GM19397 (cell line): ENCODE data around the gene APEH.

Experiments used
- ATAC-seq: cut with Tn5 transposase; IDR thresholded peaks from one replicate; pipeline ENCODE4 v1.9.1; 2021; ENCODE audit warnings: mild to moderate bottlenecking, moderate library complexity; ENCODE audit not compliant: unreplicated experiment

APEH gene

DNA sequence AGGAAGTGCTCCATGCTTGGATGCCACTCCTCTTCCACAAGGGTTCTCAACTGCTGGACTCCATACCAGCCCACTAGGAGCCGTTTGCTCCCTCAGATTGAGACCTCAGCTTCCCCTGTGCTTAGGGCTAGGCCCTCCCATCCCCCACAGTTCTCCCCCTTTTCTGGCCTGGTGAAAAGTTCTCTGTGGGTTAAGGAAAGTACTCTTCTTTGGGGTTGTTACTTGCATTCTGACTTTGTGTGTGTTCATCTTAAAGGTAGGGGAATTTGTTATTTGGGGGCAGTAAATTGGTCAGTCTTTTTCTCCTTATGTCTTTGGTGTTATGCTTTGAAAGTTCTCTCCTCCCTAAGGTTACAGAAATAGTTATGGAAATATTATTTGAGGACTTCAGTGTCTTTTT lies 24.0 kb upstream of the APEH start:
- ATAC-seq: no peak

DNA sequence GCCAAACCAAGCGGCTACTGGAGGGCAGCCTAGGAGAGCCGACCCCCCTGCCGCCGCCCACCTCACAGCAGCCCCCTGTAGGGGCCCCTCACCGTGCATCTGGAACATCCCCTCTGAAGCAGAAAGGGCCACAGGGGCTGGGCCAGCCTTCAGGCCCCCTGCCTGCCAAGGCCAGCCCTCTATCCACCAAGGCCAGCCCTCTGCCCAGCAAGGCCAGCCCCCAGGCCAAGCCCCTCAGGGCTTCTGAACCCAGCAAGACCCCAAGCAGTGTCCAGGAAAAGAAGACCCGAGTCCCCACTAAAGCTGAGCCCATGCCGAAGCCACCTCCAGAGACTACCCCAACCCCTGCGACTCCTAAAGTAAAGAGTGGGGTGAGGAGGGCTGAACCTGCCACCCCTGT lies 23.5 kb upstream of the APEH start:
- no peak for ATAC-seq

DNA sequence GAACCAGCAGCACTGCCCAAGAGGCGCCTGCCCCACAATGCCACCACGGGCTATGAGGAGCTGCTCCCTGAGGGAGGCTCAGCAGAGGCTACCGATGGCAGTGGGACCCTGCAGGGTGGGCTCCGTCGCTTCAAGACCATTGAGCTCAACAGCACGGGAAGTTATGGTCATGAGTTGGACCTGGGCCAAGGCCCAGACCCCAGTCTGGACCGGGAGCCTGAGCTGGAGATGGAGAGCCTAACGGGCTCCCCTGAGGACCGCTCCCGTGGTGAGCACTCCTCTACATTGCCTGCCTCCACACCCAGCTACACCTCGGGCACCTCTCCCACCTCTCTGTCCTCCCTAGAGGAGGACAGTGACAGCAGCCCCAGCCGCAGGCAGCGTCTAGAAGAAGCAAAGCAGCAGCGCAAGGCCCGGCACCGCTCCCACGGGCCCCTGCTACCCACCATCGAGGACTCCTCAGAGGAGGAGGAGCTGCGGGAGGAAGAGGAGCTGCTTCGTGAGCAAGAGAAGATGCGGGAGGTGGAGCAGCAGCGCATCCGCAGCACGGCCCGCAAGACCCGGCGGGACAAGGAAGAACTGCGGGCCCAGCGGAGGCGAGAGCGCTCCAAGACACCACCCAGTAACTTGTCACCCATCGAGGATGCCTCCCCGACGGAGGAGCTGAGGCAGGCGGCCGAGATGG lies 21.8 kb upstream of the APEH start:
- ATAC-seq: no peak

DNA sequence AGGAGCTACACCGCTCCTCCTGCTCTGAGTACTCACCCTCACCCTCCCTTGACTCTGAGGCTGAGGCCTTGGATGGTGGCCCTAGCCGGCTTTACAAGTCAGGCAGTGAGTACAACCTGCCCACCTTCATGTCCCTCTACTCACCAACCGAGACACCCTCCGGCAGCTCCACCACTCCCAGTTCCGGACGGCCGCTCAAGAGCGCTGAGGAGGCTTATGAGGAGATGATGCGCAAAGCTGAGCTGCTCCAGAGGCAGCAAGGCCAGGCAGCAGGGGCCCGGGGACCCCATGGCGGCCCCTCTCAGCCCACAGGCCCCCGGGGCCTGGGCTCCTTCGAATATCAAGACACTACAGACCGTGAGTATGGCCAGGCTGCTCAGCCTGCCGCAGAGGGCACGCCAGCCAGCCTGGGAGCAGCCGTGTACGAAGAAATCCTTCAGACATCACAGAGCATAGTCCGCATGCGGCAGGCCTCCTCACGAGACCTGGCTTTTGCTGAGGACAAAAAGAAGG lies 21.2 kb upstream of the APEH start:
- ATAC-seq: no peak

DNA sequence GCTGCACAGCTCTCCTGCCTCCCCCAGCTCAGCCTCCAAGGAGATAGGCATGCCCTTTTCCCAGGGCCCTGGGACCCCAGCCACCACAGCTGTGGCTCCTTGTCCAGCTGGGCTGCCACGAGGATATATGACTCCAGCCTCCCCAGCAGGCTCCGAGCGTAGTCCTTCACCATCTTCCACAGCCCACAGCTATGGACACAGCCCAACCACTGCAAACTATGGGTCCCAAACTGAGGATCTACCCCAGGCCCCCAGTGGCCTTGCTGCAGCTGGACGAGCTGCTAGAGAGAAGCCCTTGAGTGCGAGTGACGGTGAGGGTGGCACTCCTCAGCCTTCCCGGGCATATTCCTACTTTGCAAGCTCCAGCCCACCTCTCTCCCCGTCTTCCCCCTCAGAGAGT lies 20.5 kb upstream of the APEH start:
- ATAC-seq: no peak

DNA sequence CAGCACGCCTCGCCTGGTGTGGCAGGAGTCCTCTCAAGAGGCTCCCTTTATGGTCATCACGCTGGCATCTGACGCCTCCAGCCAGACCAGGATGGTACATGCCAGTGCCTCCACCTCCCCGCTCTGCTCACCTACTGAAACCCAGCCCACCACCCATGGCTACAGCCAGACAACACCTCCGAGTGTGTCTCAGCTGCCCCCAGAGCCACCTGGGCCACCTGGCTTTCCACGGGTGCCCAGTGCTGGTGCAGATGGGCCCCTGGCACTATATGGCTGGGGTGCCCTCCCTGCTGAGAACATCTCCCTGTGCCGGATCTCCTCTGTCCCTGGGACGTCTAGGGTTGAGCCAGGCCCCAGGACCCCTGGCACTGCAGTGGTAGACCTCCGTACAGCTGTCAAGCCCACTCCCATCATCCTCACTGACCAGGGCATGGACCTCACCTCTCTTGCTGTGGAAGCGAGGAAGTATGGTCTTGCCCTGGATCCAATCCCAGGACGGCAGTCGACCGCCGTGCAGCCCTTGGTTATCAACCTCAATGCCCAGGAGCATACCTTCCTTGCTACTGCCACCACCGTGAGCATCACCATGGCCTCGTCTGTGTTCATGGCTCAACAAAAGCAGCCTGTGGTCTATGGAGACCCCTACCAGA lies 19.9 kb upstream of the APEH start:
- ATAC-seq: no peak

DNA sequence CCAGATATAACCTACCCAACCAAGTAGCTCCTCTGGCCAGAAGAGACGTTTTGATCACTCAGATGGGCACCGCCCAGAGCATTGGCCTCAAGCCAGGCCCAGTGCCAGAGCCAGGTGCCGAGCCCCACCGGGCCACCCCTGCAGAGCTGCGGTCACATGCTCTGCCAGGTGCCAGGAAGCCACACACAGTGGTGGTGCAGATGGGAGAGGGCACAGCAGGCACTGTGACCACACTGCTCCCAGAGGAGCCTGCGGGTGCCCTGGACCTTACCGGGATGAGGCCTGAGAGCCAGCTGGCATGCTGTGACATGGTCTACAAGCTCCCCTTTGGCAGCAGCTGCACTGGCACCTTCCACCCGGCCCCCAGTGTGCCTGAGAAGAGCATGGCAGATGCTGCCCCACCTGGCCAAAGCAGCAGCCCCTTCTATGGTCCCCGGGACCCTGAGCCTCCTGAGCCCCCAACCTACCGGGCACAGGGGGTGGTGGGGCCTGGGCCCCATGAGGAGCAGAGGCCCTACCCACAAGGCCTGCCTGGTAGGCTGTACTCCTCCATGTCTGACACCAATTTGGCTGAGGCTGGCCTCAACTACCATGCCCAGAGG lies 19.1 kb upstream of the APEH start:
- no peak for ATAC-seq

DNA sequence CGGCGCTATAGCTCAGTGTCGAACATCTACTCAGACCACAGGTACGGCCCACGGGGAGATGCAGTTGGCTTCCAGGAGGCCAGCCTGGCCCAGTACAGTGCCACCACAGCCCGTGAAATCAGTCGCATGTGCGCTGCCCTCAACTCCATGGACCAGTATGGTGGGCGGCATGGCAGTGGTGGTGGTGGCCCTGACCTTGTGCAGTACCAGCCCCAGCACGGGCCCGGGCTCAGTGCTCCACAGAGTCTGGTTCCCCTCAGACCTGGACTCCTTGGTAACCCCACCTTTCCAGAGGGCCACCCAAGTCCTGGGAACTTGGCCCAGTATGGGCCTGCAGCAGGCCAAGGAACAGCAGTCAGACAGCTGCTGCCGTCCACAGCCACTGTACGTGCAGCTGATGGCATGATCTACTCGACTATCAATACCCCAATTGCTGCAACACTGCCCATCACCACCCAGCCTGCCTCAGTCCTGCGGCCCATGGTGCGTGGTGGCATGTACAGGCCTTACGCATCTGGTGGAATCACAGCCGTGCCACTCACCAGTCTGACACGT lies 18.3 kb upstream of the APEH start:
- no peak for ATAC-seq

DNA sequence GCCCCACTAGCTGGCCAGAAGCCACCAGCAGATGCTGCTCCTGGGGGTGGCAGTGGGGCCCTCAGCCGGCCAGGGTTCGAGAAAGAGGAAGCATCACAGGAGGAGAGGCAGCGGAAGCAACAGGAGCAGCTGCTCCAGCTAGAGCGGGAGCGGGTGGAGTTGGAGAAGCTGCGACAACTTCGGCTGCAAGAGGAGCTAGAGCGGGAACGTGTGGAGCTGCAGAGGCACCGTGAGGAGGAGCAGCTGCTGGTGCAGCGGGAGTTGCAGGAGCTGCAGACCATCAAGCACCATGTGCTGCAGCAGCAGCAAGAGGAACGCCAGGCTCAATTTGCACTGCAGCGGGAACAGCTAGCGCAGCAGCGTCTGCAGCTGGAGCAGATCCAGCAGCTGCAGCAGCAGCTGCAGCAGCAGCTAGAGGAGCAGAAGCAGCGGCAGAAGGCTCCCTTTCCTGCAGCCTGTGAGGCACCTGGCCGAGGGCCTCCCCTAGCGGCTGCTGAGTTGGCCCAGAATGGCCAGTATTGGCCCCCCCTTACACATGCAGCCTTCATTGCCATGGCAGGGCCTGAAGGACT lies 17.5 kb upstream of the APEH start:
- no peak for ATAC-seq

DNA sequence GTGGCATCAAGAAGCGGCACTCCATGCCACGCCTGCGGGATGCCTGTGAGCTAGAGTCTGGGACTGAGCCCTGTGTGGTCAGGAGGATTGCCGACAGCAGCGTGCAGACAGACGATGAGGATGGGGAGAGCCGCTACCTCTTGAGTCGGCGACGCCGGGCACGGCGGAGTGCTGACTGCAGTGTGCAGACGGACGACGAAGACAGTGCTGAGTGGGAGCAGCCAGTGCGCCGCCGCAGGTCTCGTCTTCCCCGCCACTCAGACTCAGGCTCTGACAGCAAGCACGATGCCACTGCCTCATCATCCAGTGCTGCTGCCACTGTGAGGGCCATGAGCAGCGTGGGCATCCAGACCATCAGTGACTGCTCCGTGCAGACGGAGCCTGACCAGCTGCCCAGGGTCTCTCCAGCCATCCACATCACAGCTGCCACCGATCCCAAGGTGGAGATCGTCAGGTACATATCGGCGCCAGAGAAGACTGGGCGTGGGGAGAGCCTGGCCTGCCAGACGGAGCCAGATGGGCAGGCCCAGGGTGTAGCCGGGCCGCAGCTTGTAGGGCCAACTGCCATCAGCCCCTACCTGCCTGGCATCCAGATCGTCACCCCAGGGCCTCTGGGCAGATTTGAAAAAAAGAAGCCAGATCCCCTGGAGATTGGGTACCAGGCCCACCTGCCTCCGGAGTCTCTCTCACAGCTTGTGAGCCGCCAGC lies 16.8 kb upstream of the APEH start:
- ATAC-seq: no peak

DNA sequence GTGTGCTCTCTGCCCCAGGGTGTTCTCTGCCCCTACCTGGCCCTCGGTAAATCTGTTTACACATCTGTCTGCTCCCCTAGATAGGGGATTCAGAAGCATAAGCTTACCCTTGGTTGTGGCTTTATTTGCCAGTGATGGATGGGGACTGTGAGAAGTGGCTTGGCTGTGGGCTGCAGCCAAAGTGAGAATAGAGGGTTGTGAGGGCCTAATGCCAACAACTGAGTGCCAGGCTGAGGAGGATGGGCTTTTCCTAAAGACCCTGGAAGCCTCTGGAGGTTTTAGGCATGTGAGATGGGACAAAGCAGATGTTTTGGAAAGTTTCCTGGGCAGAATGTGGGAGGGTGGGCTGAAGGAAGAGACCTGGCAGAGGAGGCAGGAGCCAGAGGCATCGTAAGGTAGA lies 15.4 kb upstream of the APEH start:
- ATAC-seq: no peak

DNA sequence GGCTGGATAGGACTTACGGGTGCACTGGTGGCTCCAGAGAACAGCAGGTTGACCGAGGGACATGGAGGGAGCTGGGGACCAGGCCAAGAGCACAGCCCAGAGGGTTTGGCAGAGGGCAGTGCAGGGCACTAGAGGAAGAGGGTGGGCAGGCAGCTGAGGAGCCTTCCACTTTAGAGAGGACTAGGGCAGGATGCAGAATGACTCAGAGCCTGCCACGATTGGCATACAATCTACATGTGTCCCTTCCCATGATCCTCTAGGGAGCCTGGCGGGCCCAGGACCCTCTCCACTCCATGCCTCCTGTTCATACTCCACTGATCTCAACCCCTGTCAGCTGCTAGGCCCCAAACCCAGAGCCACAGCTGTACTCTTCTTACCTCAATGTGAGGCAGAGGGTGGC lies 14.4 kb upstream of the APEH start:
- ATAC-seq: no peak

DNA sequence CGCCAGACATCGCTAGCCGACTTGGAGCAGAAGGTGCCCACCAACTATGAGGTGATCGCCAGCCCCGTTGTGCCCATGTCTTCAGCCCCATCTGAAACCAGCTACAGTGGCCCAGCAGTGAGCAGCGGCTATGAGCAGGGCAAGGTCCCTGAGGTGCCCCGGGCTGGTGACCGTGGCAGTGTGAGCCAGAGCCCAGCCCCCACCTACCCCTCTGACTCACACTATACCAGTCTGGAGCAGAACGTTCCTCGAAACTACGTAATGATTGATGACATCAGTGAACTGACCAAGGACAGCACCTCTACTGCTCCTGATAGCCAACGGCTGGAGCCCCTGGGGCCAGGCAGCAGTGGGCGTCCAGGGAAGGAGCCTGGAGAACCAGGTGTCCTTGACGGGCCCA lies 12.9 kb upstream of the APEH start:
- ATAC-seq: no peak

DNA sequence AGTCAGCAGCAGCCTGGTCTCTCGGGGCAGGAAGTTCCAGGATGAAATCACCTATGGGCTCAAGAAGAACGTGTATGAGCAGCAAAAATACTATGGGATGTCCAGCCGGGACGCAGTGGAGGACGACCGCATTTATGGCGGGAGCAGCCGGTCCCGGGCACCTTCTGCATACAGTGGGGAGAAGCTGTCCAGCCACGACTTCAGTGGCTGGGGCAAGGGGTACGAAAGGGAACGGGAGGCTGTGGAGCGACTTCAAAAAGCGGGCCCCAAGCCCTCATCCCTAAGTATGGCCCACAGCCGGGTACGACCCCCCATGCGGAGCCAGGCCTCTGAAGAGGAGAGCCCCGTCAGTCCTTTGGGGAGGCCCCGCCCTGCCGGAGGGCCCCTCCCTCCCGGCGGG lies 12.1 kb upstream of the APEH start:
- no peak for ATAC-seq

DNA sequence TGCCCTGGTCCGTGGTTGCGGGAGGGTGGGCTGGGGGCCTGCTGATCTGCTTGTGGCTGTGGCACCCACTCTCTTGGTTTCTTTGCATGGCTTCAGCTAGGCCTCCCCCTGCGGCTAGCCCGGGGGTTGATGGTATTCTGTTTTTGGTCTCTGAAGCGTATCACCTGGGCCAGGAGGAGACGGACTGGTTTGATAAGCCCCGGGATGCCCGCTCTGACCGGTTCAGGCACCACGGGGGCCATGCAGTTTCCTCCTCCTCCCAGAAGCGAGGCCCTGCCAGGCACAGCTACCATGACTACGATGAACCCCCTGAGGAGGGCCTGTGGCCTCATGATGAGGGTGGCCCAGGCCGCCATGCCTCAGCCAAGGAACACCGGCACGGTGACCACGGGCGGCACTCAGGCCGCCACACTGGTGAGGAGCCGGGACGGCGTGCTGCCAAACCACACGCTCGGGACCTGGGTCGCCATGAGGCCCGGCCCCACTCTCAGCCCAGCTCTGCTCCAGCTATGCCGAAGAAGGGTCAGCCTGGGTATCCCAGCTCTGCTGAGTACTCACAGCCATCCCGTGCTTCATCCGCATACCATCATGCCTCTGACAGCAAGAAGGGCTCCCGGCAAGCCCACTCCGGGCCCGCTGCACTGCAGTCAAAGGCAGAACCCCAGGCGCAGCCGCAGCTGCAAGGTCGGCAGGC lies 11.3 kb upstream of the APEH start:
- no peak for ATAC-seq

DNA sequence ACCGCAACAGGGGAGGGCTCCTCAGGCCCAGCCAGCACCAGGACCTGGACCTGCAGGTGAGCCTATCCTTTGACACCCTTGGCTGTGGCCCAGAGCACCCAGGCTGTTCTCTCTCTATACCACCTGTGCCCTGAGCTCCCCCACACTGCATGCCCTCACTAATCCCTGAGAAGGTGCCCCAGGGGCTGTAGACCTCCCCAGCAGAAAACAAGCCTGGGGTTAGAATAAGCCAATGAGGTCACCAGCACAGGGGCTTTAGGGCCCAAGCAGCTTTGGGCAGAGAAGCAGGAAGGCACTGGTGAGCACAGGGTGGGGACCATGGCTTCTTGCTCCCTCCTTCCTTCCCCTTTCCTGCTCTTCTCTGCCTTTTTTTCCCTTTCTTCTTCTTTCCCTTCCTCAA lies 10.3 kb upstream of the APEH start:
- ATAC-seq: no peak

DNA sequence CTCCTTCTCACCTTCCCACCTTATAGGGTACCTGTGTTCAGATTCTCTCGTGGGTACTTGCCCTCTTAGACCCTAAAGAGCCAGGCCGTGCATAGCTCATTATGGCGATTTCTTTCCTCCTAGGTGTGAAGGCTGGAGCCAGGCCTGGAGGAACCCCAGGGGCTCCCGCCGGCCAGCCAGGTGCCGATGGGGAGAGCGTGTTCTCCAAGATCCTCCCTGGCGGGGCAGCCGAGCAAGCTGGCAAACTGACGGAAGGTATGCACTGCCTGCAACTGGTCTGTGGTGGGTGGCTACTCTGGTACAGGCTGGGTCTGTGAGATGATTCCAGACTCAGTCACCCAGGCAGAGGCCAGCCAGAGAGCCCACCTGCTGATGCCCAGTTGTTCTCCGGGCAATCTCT lies 9.9 kb upstream of the APEH start:
- ATAC-seq: no peak

DNA sequence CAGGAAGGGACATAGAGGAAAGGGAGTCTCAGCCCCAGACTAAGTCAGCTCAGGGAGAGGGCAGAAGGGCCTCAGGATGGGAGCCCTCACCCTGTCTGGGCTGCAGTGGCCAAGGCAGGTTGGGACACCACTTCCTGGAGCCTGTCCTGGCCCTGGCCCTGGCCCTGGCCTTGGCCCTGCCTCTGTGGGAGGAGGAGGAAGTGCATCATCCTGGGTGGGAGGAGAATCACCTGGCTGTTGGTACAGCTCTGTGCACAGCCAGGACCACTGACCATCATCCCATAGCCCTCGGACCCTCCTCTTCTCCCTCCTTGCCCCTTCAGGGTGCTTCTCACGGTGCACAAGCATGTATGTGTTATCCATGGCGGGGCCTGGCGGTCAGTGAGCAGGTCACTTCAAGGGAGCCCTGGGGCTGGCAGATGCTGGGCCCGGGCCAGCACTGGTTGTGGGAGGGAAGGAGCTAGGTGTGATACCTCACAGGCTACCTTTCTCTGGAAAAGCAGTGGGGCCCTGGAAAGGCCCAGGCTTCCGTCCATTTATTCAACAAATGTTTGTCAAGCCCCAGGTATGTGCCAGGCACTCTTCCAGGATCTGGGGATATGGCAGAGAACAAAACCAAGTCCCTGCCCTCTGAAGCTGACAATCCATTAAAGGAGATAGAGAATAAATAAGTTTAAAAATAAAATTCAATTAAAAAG lies 8.2 kb upstream of the APEH start:
- no peak for ATAC-seq

DNA sequence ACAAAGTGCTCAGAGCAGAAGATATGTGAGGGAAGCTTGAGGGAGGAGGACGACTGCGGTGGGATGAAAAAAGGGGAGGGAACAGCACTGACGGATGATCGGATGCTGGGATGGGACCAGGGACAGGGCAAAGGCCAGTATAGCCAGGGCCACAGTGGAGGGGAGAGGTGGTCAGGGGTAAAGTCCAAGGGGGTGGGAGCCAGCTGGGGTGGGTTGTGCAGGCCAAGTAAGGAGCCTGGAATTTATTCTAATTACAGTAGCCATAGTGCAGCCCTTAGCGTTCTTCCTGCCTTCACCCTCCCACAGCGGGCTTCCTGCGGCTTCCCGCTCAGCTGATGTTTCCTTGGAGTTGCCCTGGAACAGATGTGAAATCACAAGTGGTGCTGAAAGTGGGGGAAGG lies 7.6 kb upstream of the APEH start:
- ATAC-seq: no peak
